ENCODE results near the gene METTL6.

Gene METTL6

DNA sequence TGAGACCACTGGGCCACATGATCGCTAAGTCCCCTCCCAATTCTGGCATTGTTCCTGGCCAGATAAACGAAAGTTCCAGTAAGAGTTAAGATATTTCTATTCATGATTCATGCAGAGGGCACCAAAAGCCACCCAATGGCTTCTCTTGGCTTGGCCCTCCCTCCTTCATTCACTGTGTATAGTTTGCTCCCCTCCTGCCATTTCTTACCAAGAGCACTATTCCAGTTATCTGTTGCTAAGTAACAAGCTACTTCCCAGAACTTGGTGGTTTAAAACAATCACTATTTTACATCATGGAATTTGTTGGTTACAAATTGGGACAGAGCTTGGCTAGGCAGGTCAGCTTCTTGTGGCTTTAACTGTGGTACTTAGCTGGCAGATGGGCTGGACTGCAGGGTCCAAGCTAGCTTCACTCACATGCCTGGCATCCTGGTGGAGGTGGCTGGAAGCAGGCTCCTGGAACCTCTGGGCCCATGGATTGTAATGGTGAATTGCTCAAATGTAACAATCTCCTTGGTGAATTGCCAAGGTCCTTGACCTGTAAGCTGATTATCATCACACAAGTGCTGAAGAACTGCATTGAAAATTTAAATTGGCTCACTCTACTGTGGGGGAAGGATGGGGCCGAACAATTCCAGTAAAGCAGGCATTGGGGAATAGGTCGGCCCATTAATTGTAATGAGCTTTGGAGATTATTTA, 16.6 kb upstream of the METTL6 start:
- H3K27me3 ChIP-seq (ENCODE audit: control insufficient read depth, low read length): no peaks in the 10 kb centered on the region
- H3K9me2 ChIP-seq (replicated peaks; ENCODE audit: control insufficient read depth, low read length): no peaks in the 10 kb centered on the region
- no peak overlapping the region for H3K4me2 ChIP-seq (ENCODE audit: low read length)
- no peak overlapping the region for H3K4me3 ChIP-seq (ENCODE audit: low read length)
- peaks cover 41% of the 10 kb centered on the region for H3K36me3 ChIP-seq (ENCODE audit: control insufficient read depth, low read length)
- H3K9me3 ChIP-seq (ENCODE audit: control insufficient read depth, insufficient read depth, low read length): no peaks in the 10 kb centered on the region
- H3K79me2 ChIP-seq (ENCODE audit: control insufficient read depth, low read length): no peaks in the 10 kb centered on the region
- no peaks in the 10 kb centered on the region for H3K4me1 ChIP-seq (ENCODE audit: control insufficient read depth, low read length)
- H3F3A ChIP-seq (ENCODE audit: control insufficient read depth, insufficient read depth): no peaks in the 10 kb centered on the region
- H4K20me1 ChIP-seq (ENCODE audit: control insufficient read depth, insufficient read depth, low read depth, low read length): no peaks in the 10 kb centered on the region
- TF ChIP-seq, protein P1, sequence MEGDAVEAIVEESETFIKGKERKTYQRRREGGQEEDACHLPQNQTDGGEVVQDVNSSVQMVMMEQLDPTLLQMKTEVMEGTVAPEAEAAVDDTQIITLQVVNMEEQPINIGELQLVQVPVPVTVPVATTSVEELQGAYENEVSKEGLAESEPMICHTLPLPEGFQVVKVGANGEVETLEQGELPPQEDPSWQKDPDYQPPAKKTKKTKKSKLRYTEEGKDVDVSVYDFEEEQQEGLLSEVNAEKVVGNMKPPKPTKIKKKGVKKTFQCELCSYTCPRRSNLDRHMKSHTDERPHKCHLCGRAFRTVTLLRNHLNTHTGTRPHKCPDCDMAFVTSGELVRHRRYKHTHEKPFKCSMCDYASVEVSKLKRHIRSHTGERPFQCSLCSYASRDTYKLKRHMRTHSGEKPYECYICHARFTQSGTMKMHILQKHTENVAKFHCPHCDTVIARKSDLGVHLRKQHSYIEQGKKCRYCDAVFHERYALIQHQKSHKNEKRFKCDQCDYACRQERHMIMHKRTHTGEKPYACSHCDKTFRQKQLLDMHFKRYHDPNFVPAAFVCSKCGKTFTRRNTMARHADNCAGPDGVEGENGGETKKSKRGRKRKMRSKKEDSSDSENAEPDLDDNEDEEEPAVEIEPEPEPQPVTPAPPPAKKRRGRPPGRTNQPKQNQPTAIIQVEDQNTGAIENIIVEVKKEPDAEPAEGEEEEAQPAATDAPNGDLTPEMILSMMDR (IDR thresholded peaks at IDR 0.05; ENCODE audit: low read depth, low read length, poor library complexity, severe bottlenecking): no peak
- no peak for TF ChIP-seq EZH2phosphoT487 (IDR thresholded peaks at IDR 0.05; ENCODE audit: borderline replicate concordance, low read length)
- no peak overlapping the region for H3K27ac ChIP-seq (ENCODE audit: low read depth, low read length)

DNA sequence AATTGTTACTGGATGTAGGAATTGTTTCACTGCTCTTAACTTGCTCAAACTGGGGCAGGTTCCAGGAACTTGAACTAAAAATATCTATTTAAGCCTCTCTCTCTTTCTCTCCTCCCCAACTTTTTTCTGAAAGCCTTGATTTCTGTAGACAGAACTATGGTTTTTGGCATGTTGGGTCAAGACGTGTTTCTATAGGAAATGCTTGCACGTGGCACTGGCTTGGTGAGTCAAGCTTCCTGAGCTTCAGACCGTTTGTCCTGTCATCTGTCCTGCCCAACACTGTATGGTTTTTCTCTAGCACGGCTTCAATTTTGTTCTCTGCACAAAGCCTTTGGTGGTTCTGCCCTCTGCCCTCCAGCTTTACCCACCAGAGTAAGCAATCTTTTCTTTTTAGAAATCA, 13.5 kb upstream of the METTL6 start:
- Histone ChIP-seq H3F3A (ENCODE audit: control insufficient read depth, insufficient read depth) (no peaks in the 10 kb centered on the region), H3K36me3 (ENCODE audit: control insufficient read depth, low read length) (peaks cover 69% of the 10 kb centered on the region), H3K9me3 (ENCODE audit: control insufficient read depth, insufficient read depth, low read length) (no peaks in the 10 kb centered on the region), H3K79me2 (ENCODE audit: control insufficient read depth, low read length) (no peaks in the 10 kb centered on the region), H4K20me1 (ENCODE audit: control insufficient read depth, insufficient read depth, low read depth, low read length) (no peaks in the 10 kb centered on the region), H3K27me3 (ENCODE audit: control insufficient read depth, low read length) (no peaks in the 10 kb centered on the region), H3K27ac (ENCODE audit: low read depth, low read length) (no peak overlapping the region), H3K4me3 (ENCODE audit: low read length) (no peak overlapping the region), H3K9me2 (replicated peaks; ENCODE audit: control insufficient read depth, low read length) (no peaks in the 10 kb centered on the region), H3K4me1 (ENCODE audit: control insufficient read depth, low read length) (no peaks in the 10 kb centered on the region), H3K4me2 (ENCODE audit: low read length) (no peak overlapping the region)
- TF ChIP-seq, protein P1 (IDR thresholded peaks at IDR 0.05; ENCODE audit: low read depth, low read length, poor library complexity, severe bottlenecking): no peak
- TF ChIP-seq EZH2phosphoT487 (IDR thresholded peaks at IDR 0.05; ENCODE audit: borderline replicate concordance, low read length): no peak

DNA sequence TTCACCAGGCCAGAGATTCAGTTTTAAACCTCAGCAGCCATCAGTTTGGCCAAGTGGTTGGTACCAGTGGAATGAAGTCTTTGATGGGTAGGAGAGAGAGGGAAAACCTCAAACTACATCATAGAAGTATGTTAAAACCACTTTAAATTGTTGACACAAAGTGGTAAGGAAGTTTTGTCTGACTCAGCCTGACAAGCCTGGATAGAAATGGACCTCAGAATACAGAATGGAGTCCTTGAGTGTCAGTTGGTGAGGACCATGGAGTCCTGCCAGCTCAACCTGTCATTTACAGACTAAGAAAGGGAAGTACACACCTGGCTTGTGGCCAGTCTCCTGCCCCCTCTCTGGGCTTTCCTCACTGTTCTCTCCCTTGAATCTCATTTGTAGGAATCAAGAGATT, 12.1 kb upstream of the METTL6 start:
- no peaks in the 10 kb centered on the region for H3K9me2 ChIP-seq (replicated peaks; ENCODE audit: control insufficient read depth, low read length)
- no peaks in the 10 kb centered on the region for H3F3A ChIP-seq (ENCODE audit: control insufficient read depth, insufficient read depth)
- H3K4me2 ChIP-seq (ENCODE audit: low read length): no peak overlapping the region
- TF ChIP-seq, protein P1 (IDR thresholded peaks at IDR 0.05; ENCODE audit: low read depth, low read length, poor library complexity, severe bottlenecking): no peak
- TF ChIP-seq EZH2phosphoT487 (IDR thresholded peaks at IDR 0.05; ENCODE audit: borderline replicate concordance, low read length): no peak
- no peaks in the 10 kb centered on the region for H3K4me1 ChIP-seq (ENCODE audit: control insufficient read depth, low read length)
- H3K27ac ChIP-seq (ENCODE audit: low read depth, low read length): no peak overlapping the region
- H3K9me3 ChIP-seq (ENCODE audit: control insufficient read depth, insufficient read depth, low read length): no peaks in the 10 kb centered on the region
- H3K27me3 ChIP-seq (ENCODE audit: control insufficient read depth, low read length): no peaks in the 10 kb centered on the region
- H3K79me2 ChIP-seq (ENCODE audit: control insufficient read depth, low read length): no peaks in the 10 kb centered on the region
- H3K36me3 ChIP-seq (ENCODE audit: control insufficient read depth, low read length): peaks cover 82% of the 10 kb centered on the region
- no peaks in the 10 kb centered on the region for H4K20me1 ChIP-seq (ENCODE audit: control insufficient read depth, insufficient read depth, low read depth, low read length)
- no peak overlapping the region for H3K4me3 ChIP-seq (ENCODE audit: low read length)
